ENCODE results near the gene CRYBG3.

Gene CRYBG3

DNA sequence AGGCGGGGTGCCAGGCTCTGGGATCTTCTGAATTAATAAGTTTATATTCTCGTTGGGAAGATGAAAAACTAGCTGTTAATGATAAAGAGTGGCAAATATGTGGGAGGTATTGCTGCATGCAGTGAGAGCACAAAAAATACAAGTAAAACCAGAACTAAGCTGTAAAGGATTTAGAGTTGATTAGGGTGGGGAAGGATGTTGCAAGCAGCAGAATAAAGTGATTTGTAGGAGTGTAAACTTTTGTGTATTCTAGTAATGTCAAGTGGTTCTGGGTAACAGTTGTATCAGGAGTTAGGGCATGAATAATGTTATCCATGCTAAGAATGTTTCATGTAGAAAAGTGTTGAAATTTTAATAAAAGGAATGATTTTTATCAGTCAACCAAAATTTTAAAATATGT is 18.1 kb downstream of the CRYBG3 start:
- DNase-seq = no peak

DNA sequence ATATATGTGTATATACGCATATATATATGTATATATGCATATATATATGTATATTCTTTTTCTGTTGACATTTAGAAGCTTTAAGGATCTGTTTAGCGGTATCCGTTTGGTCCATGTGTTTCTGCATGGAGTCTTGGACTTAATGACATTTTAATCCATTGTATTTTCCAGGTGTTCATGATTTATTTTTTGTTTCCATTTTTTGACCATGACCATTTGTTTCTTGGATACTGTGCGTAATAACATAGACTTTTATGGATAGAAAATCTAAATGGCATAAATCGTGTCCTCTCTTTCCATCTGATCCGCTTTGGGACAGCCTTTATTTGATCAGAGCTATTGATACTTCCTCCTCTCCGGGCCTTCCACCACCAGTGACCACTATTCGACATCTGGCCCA is 19.5 kb downstream of the CRYBG3 start:
- no peak for DNase-seq

DNA sequence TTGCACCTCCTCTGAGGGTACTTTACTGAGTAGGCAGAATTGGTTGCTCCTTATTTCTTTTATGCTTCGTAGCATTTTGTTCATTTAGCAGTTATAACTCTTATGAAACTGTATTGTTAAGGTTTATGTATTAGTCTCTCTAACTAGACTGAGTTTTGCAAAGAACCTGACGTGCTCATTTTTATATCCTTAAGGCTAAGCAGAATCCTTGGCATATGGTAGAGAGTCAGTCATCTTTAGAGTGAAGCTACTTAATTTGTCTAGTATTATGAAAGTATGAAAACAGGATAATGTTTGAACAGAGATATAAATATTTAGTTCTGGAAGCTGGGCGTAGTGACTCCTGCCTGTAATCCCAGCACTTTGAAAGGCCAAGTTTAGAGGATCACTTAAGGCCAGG is 20.1 kb downstream of the CRYBG3 start:
- no peak for DNase-seq

- DNase-seq = no peak
These were observed 27.0 kb downstream of the CRYBG3 start for GRCh38 chr3:97848779-97849178.

- no peak for DNase-seq
These were observed 35.6 kb downstream of the CRYBG3 start for GRCh38 chr3:97857401-97857800.

GRCh38 chr3:97860364-97860763 is 38.6 kb downstream of the CRYBG3 start:
- DNase-seq = no peak

DNA sequence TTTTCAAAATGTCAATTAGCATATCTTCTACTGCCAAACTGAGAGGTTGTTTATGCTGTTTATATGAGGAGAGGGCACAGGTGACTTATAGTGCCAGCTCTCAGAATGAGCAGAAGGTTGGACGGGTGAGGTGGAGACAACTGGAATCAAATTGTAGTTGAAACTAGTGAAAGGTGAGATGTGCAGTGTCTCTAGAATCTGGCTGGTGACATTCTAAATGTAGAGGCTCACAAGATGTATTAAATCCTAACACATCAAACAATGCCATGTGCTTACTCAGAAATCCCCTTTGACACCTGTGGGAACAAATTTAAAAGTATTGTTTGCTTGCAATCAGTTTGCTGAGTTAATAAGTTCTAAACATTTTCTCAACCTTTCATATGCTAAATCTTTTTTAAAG is 40.8 kb downstream of the CRYBG3 start:
- DNase-seq = no peak

- no peak for DNase-seq
These were observed 41.2 kb downstream of the CRYBG3 start for GRCh38 chr3:97863031-97863430.

DNA sequence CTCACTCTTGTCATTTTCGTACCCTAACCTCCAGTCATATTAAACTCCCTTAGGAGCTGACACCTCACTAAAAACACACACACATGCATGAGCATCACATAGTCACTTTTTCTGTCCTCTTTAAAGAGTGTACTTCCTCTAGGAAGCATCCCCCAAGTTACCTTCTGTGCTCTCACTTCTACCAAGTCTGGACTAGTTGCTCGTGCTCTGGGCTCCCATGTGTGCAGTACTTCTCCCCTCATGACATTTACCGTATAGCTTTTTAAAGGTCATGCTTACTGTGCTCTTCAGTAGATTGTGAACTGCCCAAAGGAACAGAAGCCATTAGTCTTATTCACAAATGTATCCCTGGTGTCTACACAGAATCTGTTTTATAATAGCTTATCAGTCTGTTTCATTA is 42.0 kb downstream of the CRYBG3 start:
- DNase-seq = no peak

DNA sequence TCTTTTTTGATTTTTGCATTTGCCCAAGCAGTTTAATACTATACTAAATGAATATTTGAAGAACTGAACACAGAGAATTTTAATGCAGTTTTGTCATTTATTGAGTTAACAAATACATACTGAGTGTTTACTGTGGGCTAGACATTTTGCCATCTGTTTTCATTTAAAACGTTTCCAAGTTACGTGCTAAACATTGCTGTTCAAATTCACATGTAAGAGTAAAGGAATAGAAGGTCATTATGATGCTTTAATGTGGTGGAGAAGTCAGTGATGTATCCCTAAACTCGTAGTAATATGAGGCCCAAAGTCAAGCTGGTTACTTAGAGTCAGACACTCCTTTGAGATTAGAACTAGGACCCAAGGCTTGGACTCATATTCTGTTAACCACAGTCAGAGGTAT is 49.4 kb downstream of the CRYBG3 start:
- no peak for DNase-seq

DNA sequence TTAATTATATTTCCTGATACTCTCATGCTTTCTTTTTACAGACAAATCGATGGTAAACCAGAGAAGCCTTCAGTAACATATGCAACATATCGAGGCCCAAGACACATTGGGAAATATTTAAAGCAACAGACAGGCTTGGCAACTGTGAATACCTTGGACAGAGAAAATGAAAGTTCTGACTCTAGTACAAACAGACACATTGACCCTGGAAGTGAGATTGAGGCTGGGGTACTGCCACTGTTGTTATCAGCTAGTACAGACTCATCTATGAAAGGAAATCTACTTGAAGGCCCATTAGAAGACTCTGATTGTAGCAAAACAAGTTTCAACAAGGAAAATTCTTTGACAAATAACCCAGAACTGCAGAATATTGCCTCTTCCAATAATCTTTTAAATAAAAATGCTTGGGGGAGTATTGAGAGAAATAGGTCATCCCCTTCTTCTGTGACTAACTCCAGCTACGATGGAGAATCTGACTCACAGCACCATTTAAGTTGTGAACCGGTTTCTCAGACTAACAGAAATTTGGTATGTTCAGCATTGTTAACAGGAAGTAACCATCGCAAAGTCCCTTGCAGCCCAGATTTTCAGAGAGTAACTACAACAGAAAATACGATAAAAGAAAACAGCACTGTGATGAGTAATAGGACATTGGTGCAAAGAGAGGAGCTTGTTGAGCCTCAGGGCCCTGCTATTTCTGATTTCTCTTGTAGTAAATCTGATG is 50.2 kb downstream of the CRYBG3 start:
- DNase-seq = no peak

DNA sequence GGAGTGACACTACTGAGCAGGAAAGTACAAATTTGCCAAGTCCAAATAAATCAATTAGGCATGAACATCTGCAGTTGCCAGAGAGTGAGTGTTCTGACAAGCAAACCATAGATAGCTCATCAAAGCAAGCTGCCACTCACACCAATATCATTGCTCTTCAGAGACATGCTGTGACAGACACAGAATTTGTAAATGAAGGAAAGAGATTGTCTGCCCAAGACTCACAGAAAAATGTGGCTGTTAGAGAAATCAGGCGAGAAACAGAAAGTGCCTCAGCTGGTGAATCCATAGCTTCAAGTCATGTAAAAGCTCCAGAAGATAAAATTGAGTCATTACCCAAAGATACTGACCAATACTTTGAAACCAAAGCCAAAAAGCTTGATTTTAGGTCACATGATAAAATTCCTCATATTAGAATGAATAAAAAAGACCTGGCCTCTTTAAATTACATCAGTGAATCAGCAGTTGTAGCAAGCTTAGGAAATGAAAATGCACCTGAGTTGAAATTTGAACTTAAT is 50.8 kb downstream of the CRYBG3 start:
- no peak for DNase-seq

DNA sequence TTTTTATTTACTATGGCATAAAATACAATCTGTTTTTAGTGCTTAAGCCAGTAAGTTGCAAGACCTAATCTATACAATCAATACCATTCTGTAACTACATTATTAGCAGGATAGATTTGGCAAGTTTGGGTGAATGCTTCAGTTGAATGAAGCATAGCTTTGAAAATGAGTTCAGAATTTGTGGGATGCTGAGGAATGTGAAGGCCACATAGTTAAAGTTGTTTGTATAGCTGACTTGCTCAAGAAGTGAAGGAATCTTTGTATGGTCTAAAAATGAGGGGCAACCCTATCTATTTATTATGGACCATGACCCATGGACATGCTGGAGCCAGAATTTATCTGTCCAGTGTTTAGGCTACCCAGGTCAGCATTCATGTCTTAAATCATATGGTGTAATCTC is 58.5 kb downstream of the CRYBG3 start:
- no peak for DNase-seq

DNA sequence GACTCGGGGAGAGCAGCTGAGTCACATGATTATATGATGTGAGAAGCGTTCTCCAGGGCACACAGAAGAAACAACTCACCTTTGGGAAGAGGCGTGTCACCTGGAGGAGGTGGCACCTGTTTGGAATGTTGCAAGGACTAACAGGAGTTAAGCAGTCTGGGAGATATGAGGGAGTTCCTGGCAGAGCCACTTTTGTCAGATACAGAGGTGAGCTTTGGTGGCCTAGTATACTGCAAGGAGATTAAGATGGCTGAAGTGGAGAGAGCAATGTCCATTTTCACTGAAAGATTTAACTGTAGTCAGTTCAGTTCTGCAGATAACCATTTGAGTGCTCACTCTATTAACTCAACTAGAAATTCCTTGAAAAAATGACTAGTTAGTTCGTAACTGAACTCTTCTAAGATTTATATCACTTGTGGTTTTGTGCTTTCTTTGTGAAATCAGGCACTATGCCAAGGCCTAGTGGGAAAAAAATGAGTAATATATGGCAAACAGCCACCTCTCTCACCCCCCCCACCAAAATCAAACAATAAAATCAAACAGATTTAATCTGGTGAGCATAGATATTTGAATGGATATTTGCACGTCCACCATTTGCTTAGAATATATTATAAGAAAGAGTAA is 61.3 kb downstream of the CRYBG3 start:
- no peak for DNase-seq

- no peak for DNase-seq
These were observed 61.9 kb downstream of the CRYBG3 start for GRCh38 chr3:97883736-97884135.

- no peak for DNase-seq
These were observed 62.8 kb downstream of the CRYBG3 start for GRCh38 chr3:97884586-97885123.

DNA sequence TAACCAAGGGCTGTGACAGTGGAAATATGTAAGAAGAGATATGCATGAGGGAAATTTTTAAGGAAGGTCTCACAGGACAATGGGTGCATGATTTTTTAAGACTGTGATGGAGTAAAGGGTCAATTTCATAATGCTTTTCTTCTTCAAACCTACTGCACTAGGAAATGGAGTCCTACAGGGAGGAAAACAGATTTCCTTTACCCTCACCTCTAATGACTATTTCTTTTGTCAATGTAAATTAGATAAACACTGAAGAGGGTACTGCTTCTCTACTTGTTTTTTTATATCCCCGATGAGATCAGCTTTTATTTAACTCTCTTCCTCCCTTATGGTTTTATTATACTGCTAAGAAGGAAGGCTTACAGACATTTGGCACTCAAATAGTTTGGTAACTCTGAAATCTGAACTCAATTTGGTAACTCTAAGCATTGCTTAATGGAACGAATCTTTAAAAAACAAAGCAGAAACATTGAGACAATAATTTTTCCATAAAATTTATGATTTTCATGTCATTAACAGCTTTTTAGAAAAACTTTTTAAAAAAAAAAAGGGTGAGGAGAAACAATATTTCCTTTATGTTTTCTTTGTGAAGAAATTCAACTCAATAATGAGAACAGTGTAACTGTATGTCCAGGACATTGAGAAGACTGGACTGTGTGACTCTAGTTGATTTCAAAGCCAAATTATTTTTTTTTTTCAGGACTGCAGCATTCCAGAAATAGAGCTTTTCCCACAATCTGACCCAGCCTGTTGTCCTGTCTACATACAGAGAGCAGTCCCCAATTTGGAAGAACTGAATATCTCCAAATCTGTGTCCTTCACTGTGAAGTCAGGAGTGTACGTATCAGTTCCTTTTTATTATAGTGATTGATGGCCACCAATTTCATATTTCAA is 64.4 kb downstream of the CRYBG3 start:
- DNase-seq = no peak

GRCh38 chr3:97889814-97890213 is 68.0 kb downstream of the CRYBG3 start:
- DNase-seq = no peak

- DNase-seq = no peak
These were observed 71.0 kb downstream of the CRYBG3 start for GRCh38 chr3:97892852-97893251.

DNA sequence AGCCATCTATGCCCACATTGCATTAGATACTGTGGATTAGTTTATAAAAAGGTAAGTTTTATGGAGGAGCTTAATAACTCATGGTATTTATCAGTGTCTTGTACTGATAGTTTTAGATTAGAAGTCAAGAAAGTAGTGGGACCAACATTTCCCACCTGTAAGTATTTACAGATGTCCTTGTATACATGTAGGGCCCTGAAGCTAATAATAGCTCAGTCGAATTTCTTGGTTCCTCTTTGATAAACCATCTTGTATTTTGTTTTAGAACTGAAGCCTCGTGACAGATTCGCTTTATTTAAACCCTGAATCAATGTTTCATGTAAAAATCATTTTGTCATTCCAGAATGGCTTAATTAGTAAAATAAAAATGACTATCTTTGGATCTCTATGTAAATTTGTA is 73.4 kb downstream of the CRYBG3 start:
- DNase-seq = no peak

- no peak for DNase-seq
These were observed 74.3 kb downstream of the CRYBG3 start for GRCh38 chr3:97896129-97896528.

- no peak for DNase-seq
These were observed 74.7 kb downstream of the CRYBG3 start for GRCh38 chr3:97896547-97896946.

DNA sequence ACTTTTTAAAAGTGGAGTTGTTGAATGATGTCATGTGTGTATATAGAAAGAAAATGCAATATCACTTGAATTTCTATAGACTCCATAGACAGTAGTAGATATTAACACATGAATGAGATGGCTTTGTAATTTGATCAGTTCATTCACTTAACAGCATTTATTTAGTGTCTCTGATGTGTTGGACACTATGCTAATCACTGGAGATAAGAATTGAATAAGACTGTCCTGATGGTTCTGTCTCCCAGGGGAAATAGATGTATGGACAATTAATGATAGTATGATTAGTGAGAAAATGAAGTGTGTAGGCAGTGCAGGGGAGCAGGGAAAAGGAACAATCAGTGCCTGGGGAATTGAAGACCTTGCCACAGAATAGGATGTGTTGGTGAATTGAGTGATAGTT is 77.5 kb downstream of the CRYBG3 start:
- no peak for DNase-seq
